ENCODE data around the gene KLHL30. TPM values are rescaled to one million over a fixed set of nuclear protein-coding genes. Genes with fewer than 3 reads are reported as not detected.

Gene KLHL30
- total RNA-seq, 1 donor from 2014 or later: not detected

- no peak for DNase-seq (ENCODE audit: low read depth, low spot score)
Measured at GRCh38 chr2:238144262-238144661, 5.8 kb downstream of the KLHL30 start.

- DNase-seq (ENCODE audit: low read depth, low spot score): no peak
Measured at GRCh38 chr2:238145046-238145445, 6.6 kb downstream of the KLHL30 start.

- no peak for DNase-seq (ENCODE audit: low read depth, low spot score)
Measured at GRCh38 chr2:238145851-238146250, 7.4 kb downstream of the KLHL30 start.

- no peak for DNase-seq (ENCODE audit: low read depth, low spot score)
Measured at GRCh38 chr2:238146884-238147544, 8.5 kb downstream of the KLHL30 start.

- DNase-seq (ENCODE audit: low read depth, low spot score): no peak
Measured at GRCh38 chr2:238148981-238149380, 10.5 kb downstream of the KLHL30 start.

GRCh38 chr2:238149841-238150572 is 11.5 kb downstream of the KLHL30 start:
- DNase-seq (ENCODE audit: low read depth, low spot score): no peak

GRCh38 chr2:238150686-238151085 is 12.2 kb downstream of the KLHL30 start:
- no peak for DNase-seq (ENCODE audit: low read depth, low spot score)

- no peak for DNase-seq (ENCODE audit: low read depth, low spot score)
Measured at GRCh38 chr2:238151205-238151604, 12.7 kb downstream of the KLHL30 start.

GRCh38 chr2:238151628-238152235 is 13.3 kb downstream of the KLHL30 start:
- no peak for DNase-seq (ENCODE audit: low read depth, low spot score)

GRCh38 chr2:238152771-238153688 is 14.6 kb downstream of the KLHL30 start:
- no peak for DNase-seq (ENCODE audit: low read depth, low spot score)

- no peak for DNase-seq (ENCODE audit: low read depth, low spot score)
Measured at GRCh38 chr2:238154570-238154969, 16.1 kb downstream of the KLHL30 start.

GRCh38 chr2:238155051-238155760 is 16.7 kb downstream of the KLHL30 start:
- DNase-seq (ENCODE audit: low read depth, low spot score): no peak

- no peak for DNase-seq (ENCODE audit: low read depth, low spot score)
Measured at GRCh38 chr2:238155761-238156694, 17.6 kb downstream of the KLHL30 start.

- no peak for DNase-seq (ENCODE audit: low read depth, low spot score)
Measured at GRCh38 chr2:238157506-238158017, 19.1 kb downstream of the KLHL30 start.

GRCh38 chr2:238158018-238158508 is 19.6 kb downstream of the KLHL30 start:
- no peak for DNase-seq (ENCODE audit: low read depth, low spot score)

GRCh38 chr2:238158509-238159070 is 20.1 kb downstream of the KLHL30 start, which contains the start of gene ERFE:
Gene ERFE (plus strand): TSS chr2:238158970. CDS start chr2:238159008, 38 bp downstream.
- DNase-seq (ENCODE audit: low read depth, low spot score): no peak

- no peak for DNase-seq (ENCODE audit: low read depth, low spot score)
Measured at GRCh38 chr2:238159071-238159539, 20.6 kb downstream of the KLHL30 start.

GRCh38 chr2:238159661-238160205 is 21.3 kb downstream of the KLHL30 start:
- no peak for DNase-seq (ENCODE audit: low read depth, low spot score)
